ENCODE measurements around the gene ABCB8.
"Not testable (repeated sequence)": the region's sequence is repeated elsewhere in the genome, so short reads cannot be mapped to it uniquely, and the experiment has no call there.

Gene ABCB8

DNA sequence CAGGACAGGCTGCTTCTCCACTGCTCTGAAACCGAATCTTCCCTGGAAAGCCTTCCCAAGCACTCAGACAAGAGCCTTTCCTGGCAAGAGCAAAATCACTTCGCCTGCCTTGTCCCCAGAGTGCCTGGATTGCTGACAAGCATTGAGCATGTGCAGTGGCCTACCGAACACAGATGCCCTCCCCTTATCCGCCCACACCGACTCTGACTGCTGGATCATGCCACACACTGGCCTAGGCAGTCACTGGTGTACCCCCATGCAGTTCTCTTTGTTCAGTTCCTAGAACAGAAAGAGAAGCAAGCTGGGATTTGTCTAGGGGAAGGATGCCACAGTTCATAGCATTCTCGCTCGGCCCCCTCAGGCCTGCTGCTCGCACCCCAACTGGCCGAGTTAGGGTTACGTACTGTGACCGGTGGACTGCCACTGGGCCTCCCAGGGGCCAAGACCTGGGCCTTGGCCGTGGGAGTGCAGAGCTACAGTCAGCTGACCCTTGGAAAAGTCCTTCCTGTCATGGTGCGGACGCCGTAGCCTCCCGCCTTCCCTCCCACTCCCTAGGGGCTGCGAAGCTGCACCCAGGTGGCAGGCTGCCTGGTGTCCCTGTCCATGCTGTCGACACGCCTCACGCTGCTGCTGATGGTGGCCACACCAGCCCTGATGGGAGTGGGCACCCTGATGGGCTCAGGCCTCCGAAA is 6.9 kb downstream of the ABCB8 start:
- DNase-seq (ENCODE audit: low spot score): no peak

DNA sequence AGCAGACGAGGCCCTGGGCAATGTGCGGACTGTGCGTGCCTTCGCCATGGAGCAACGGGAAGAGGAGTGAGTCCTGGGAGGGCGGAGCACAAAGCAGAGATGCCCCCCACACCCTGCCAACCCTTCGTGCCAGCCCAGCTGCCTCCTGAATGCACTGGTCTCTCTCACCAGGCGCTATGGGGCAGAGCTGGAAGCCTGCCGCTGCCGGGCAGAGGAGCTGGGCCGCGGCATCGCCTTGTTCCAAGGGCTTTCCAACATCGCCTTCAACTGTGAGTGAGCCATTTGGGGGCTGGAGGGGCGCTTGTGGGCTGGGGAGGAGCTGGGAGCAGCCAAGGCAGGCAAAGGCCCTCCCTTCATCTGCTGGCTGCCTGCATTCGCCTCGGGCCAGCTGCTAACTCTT is 7.7 kb downstream of the ABCB8 start:
- DNase-seq (ENCODE audit: low spot score): no peak

DNA sequence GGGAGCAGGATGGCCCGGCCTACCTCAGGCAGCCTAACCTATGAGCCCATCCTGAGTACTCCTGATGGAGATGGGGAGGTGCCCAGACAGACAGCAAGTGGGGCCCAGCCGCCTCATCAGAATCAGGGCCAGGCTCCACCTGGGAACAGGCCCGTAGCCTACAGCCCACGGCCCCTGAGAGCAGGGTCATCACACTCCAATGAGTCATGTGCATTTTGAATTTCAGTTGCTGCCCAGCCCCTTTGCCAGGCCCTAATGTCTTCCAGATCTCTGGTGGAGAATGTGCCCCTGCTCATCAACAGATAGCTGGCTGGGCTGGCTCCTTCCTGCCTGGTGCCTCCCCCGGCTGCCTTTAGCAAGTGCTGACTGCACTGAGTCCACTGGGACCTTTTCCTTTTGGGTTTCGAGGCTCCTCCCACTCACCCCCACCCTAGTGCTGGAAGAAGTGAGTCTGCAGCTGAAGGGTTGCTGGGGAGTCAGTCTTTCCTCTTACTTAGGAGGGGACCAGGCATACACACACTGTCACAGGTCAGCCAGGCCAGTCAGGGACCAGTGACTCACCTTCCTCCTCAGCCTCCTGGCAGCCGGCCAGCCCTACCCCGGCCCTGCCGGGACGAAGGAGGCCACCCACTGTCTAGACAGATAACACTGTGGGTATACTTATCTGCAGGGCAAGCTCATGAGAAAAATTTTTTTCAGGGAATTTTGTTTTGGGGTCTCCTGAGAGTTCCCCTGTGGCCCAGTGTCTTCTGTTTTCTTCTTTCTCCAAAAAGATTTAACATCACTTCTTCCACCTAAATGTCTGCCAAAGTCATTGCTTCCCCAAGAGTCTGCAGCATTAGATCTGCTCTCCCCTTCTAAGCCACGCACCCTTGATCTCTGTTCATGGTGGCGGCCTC is 10.9 kb downstream of the ABCB8 start:
- DNase-seq (ENCODE audit: low spot score): peak; percentile 81

DNA sequence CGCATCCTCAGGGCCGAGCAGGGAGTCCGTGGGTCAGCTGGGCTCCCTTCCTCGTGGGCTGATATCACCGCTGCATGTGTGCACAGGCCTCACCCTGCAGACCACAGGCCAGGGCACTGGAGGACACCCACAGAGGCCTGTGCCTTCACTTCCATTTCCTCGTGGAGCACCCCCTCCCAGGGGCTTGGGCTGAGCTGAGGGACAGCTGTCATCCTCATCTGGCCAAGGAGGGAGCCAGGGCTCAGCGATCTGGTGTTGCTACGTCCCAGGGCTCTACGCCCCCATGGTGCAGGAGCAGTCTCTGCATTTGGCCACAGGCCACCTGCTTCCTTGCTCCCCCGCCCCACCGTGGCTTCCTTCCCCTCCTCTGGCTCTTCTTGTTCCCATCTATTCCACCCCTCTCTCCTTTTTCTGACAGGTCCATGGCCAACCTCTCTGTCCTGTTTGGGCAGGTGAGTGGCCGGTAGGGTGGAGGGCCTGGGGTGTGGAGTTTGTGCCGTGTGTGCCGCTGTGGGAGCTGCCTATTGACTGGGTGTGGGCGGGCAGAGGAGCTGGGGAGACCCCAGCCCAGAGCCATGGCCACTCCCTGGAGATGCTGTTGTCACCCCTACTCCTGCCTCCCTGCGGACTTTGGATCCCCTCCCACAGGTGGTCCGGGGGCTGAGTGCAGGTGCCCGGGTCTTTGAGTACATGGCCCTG is 11.7 kb downstream of the ABCB8 start:
- no peak for DNase-seq (ENCODE audit: low spot score)

DNA sequence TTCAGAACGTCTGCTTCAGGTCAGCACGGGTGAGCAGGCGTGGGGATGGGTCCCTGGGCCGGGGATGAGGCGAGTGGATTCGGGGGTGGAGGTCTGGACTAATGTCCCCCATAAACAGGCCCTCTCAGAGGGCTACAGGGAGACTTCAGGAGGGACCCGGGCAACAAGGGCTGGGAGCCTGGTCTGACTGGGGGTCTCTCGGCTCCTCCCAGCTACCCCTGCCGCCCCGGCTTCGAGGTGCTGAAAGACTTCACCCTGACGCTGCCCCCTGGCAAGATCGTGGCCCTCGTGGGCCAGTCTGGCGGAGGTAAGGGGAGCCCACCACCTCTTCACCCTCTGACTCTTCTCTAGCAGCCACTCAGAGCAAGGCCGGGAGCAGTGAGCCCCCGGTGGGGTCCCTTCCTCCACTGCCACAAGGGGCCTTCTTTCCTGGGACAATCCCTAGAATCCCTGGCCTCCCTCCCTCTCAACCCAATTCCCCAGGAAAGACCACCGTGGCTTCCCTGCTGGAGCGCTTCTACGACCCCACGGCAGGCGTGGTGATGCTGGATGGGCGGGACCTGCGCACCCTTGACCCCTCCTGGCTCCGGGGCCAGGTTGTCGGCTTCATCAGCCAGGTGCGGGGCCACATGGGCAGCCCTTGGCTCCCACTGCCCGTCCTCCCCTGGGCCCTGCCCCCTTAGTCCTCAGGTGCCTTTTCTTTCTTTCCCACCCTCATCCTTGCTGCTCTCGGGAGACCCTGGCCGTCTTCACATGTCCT is 12.5 kb downstream of the ABCB8 start:
- no peak for DNase-seq (ENCODE audit: low spot score)

DNA sequence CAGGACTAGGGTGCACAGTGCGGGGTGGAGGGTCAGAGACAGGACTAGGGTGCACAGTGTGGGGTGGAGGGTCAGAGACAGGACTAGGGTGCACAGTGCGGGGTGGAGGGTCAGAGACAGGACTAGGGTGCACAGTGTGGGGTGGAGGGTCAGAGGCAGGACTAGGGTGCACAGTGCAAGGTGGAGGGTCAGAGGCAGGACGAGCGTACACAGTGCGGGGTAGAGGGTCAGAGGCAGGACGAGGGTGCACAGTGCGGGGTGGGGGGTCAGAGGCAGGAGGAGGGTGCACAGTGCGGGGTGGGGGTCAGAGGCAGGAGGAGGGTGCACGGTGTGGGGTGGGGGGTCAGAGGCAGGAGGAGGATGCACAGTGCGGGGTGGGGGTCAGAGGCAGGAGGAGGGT is 15.2 kb downstream of the ABCB8 start:
- DNase-seq (ENCODE audit: low spot score): not testable (repeated sequence)

DNA sequence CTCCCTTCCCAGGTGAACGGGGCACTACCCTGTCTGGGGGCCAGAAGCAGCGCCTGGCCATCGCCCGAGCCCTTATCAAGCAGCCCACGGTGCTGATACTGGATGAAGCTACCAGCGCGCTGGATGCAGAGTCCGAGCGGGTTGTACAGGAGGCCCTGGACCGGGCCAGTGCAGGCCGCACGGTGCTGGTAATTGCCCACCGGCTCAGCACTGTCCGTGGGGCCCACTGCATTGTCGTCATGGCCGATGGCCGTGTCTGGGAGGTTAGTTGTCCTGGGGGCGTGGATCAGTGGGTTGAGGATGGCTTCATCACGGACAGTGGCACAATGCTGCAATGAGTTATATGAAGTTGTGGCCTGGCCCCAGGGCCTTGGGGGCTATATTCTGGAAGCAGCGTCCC is 15.7 kb downstream of the ABCB8 start:
- no peak for DNase-seq (ENCODE audit: low spot score)

DNA sequence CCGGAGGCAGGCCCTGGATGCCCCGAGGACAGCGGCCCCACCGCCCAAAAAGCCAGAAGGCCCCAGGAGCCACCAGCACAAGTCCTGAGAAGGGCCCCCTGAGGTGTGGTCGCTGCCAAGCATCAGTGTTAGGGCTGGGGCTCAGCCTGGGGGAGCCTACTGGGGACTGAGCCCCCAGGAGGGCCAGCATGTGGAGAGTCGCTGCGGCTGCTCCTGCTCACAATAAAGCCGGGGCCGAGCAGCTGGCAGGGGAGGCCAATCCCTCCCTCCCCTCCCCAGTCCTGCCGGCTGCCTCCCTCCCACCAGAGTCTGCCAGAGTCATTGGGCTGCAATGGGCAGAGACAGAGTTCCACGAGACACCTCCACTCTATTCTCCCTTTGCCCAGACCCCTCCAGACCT is 17.0 kb downstream of the ABCB8 start:
- DNase-seq (ENCODE audit: low spot score): no peak

DNA sequence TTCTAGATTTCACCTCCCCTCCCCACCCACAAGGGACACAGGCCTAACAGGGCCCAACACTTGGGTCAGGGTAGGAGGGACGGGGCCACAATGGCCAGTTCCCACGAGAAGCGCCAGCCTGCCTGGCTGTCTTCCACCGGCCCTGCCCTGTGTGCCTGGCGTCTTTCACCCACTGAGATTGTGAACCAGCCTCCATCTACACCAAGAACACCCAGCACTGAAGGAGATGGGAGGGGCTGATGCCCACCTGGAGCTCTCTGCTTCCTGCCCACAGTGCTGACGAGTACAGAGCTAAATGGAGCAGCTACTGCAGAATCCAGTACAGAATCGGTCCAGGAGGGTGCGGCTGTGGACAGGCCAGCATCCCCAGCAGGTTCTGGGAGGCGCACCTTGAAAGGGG is 17.7 kb downstream of the ABCB8 start:
- DNase-seq (ENCODE audit: low spot score): no peak

DNA sequence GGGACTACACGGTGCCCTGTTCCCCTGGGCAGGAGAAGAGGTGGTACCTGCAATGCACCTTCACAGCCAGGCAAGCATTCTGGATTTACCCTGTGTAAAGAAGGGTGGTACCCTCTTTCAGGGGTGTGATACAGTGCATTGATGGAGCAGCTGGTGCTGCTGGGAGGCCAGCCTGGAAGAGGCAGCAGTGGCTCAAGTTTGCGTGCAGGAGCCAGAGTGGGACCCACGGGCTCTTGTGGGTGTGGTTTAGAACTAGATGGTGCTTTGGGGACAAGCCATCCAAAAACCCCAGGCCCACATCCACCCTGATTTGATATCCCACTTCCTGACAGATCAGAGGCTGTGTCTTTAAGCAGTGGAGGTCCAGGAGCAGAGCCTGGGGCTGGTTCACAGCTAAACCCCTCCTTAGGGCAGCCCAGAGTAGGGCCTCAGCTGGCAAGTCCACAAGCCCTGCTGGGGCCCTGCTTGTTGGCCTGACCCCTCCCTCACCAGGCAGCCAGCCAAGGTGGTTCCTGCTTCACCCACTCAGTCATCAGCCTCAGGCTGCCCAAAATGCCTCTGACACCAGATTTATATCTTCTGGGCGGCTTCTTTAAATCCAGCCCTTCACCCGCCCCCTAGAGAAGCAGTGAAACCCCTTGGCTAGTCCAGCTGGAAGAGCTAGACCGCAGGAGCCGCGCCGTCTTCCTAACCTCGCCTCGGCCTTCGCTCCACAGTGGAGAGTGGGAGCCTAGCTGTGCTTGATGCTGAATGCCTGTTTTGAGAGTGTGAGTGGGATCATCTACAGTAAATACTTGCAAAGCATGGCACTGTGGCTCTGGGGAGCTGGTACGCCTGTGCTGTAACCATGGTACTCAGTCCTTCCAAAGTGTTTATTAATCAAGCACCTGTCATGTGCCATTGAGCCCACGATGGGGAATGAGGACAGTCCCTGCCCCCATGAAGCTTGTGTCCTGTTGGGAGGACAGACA is 18.6 kb downstream of the ABCB8 start:
- DNase-seq (ENCODE audit: low spot score): peak; percentile 49

DNA sequence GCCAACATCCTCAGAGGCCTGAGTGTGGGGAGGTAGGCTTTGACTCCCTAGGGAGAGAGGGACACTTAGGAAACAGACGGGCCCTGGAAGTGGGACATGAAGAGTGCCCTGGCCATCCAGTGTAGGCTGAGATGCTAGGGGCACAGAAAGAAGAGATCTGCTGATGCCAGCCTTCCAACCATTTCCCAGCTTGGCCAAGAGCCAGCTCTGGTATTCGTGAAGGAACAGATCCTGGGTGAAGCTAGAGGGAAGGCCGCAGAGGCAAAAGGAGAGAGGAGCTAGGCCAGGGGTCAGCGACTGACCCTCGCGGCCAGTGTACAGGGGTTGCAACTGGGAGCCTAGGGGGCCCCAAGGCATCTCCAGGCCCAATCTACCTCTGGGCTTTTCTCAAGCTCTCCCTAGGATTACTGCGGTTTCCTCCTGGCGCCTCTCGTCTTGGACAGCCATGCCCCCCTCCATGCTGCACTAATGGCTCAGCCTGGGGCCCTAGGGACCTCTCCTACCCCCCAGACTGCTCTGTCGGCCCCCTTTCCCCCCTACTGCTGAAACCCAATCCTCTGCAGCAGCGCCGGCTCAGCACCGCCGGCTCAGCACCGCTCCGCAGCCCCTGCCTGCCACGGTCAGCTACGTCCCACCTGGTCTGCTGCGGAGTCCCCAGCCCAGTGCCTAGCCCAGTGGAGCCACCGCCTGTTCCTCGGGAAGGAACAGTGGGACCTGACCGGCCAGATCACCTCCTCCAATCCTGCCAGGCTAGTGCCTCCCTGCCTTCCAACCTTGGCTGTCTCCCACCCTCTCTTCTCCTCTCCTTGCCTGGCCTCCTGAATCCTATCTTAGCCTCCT is 19.9 kb downstream of the ABCB8 start, which contains the start of gene ASIC3:
Gene ASIC3, plus strand, starts transcription at position 556 of the 840 bp plus-strand sequence. CDS start 355 bp downstream, outside the sequence.
- DNase-seq (ENCODE audit: low spot score): no peak

DNA sequence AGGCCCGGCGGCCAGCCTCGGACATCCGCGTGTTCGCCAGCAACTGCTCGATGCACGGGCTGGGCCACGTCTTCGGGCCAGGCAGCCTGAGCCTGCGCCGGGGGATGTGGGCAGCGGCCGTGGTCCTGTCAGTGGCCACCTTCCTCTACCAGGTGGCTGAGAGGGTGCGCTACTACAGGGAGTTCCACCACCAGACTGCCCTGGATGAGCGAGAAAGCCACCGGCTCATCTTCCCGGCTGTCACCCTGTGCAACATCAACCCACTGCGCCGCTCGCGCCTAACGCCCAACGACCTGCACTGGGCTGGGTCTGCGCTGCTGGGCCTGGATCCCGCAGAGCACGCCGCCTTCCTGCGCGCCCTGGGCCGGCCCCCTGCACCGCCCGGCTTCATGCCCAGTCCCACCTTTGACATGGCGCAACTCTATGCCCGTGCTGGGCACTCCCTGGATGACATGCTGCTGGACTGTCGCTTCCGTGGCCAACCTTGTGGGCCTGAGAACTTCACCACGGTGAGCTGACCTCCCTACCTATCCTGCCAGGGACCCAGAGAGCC is 20.7 kb downstream of the ABCB8 start:
- DNase-seq (ENCODE audit: low spot score): no peak

DNA sequence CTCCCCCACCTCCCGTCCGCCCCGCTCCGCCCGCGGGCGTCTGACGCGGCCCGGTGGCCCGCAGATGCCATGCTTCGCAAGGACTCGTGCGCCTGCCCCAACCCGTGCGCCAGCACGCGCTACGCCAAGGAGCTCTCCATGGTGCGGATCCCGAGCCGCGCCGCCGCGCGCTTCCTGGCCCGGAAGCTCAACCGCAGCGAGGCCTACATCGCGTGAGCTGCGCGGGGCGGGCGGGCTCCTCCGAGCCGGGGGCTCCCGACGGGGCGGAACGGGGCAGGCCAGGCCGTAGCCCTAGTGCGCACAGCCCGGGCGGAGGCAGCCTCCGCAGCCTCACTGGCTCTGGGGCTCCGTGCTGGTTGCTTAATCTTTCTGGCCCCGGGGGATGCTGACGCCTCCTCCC is 22.9 kb downstream of the ABCB8 start:
- peak; percentile 83 for DNase-seq (ENCODE audit: low spot score)

DNA sequence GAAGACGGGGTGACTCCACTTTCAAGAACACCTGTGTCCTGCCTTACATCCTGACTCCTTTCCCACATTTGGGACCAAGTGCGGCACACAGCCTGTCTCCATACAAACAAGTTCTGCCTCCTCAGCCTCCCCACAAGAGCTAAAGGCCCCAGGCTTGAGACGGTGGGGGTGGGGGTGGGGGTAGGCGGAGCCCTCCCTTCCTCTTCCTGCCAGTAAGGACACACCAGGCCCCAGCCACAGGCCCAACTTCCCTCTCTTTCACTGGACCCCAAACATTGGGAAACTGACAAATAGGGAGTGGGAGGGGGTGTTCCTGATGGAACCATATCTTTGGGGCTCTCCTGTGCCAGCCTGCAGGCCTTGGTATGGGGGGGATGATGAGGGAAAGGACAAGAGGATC is 24.8 kb downstream of the ABCB8 start:
- no peak for DNase-seq (ENCODE audit: low spot score)

DNA sequence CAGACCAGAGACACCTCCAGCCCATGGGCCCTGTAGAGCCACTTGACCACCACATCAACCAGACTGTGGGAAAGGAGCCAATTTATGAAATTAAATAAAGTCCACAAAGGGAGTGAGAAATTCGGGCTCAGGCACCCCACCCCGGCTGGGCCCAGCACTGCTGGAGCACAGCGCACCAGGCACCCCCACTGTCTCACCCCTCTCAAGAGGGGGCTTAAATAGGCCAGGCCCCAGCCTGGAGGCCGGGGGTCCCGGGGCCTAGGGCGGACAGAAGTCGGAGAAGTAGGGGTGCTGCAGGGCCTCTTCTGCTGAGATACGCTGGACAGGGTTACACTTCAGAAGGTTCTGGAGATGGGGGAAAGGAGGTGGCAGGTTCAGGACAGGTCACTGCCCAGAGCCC is 25.5 kb downstream of the ABCB8 start:
- no peak for DNase-seq (ENCODE audit: low spot score)

DNA sequence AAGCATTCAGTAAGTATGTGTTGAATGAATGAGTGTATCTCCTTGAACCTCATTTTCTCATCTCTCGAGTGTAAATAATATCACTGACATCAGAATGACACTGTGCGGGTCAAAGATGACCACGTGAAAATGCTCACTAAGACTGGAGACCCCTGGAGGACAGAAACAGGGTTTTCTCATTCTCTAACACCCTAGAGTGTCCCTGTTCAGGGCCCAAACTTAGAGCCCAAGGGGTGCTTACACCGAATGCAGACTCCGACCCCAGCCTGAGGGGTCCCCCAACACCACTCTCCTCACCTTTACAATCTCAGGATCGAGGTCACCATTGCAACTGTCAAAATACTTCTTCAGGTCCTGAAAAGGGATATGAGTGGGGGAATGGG is 28.0 kb downstream of the ABCB8 start:
- DNase-seq (ENCODE audit: low spot score): no peak

DNA sequence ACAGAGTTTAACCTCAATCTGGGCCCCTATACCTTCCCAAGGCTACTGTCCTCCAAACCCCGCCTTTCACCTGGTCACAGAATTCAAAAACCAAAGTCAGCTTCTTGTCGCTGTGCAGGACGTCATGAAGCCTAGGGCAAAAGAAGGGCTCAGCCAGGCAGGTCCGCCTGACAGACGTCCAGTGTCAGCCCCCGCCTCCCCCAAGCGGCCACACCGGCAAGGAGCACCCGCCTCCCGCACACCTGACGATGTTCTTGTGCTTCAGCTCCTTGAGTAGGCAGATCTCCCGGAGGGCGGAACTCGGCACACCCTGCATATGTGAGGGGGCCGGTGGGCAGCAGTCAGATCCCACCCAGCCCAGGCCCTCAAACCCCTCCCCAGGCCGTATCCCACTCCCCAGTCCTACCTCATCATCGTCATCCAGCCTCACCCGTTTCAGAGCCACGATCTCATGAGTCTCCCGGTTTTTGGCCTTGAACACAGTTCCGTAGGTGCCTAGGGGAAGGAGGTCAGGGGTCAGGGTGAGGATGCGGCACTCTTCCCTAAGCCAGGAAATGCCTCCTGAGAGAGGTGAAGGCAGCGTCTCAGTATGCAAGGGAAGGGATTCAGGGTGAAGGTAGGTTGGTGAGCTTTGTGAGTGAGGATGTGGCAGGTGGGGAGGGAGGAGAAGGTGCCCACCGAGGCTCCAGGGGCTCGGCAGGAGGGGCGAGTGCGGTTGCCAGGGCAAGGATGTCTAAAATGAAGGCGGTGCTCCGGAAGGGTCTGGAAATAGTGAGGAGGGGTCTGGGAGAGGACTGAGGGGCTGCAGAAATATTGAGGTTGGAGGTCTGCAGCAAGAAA is 28.6 kb downstream of the ABCB8 start:
- no peak for DNase-seq (ENCODE audit: low spot score)

DNA sequence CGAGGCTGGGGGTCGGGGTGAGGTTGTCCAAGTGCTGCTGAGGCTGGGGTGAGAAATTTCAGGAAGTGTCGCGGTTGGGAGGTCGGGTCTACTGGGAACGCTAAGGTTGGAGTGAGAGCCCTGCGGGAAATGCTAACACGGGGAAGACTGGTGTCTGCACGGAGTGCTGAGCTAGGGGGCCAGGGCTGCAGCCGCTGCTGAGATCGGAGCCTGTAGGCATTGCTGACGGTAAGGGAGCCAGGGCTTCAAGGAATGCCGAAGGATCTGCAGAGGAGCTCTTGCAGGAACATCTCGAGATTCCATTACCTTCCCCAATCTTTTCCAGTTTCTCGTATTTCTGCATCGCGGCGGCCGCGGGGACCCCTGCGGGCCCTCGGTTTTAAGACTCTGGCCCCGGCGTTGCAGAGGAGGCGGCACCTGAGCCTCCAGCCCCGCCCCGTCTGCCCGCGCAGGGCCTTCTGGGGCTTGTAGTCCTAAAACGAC is 29.3 kb downstream of the ABCB8 start, which contains the start of gene CDK5:
Gene CDK5, minus strand, starts transcription at position 392 of the 483 bp plus-strand sequence. Its CDS starts 49 bp downstream, at position 343.
- DNase-seq (ENCODE audit: low spot score): no peak
